ENCODE data around the gene GLI1.

Gene GLI1

GRCh38 chr12:57485695-57486094 lies 26.1 kb downstream of the GLI1 start:
- H3K4me3 Mint-ChIP-seq: no peak overlapping the region
- no peak for TF ChIP-seq CTCF (IDR thresholded peaks at IDR 0.05)
- peaks cover 15% of the 10 kb centered on the region for H3K4me1 Mint-ChIP-seq
- DNase-seq: no peak
- H3K27ac Mint-ChIP-seq: no peak overlapping the region
- H3K27me3 Mint-ChIP-seq (ENCODE audit: low read depth, poor library complexity): peaks cover 30% of the 10 kb centered on the region
- H3K36me3 Mint-ChIP-seq (ENCODE audit: low read depth): peaks cover 13% of the 10 kb centered on the region
- H3K9me3 Mint-ChIP-seq: no peaks in the 10 kb centered on the region

- Mint-ChIP-seq H3K9me3 (no peaks in the 10 kb centered on the region), H3K36me3 (ENCODE audit: low read depth) (peaks cover 26% of the 10 kb centered on the region), H3K27ac (no peak overlapping the region), H3K27me3 (ENCODE audit: low read depth, poor library complexity) (peaks cover 15% of the 10 kb centered on the region), H3K4me3 (peak overlapping the region; percentile 96), H3K4me1 (peaks cover 16% of the 10 kb centered on the region)
- DNase-seq: no peak
- TF ChIP-seq CTCF (IDR thresholded peaks at IDR 0.05): no peak
These were observed 27.5 kb downstream of the GLI1 start for GRCh38 chr12:57487055-57487596.

GRCh38 chr12:57487597-57488401 lies 28.2 kb downstream of the GLI1 start, which contains the start of gene MARS1:
Gene MARS1 (plus strand): TSS chr12:57488068. CDS start chr12:57488091, 23 bp downstream.
- Mint-ChIP-seq H3K4me1 (peaks cover 16% of the 10 kb centered on the region), H3K27ac (peak within 1 kb of the TSS; percentile 94), H3K4me3 (peak within 1 kb of the TSS; percentile 96), H3K9me3 (no peaks in the 10 kb centered on the region), H3K27me3 (ENCODE audit: low read depth, poor library complexity) (peaks cover 9% of the 10 kb centered on the region), H3K36me3 (ENCODE audit: low read depth) (peaks cover 31% of the 10 kb centered on the region)
- peak; percentile 83 for DNase-seq
- TF ChIP-seq CTCF (IDR thresholded peaks at IDR 0.05): no peak

GRCh38 chr12:57488402-57489156 lies 29.0 kb downstream of the GLI1 start:
- H3K9me3 Mint-ChIP-seq: no peaks in the 10 kb centered on the region
- H3K27ac Mint-ChIP-seq: peak overlapping the region; percentile 94
- H3K36me3 Mint-ChIP-seq (ENCODE audit: low read depth): peaks cover 34% of the 10 kb centered on the region
- no peak for DNase-seq
- H3K4me1 Mint-ChIP-seq: peaks cover 16% of the 10 kb centered on the region
- peak overlapping the region; percentile 96 for H3K4me3 Mint-ChIP-seq
- TF ChIP-seq CTCF (IDR thresholded peaks at IDR 0.05): no peak
- H3K27me3 Mint-ChIP-seq (ENCODE audit: low read depth, poor library complexity): peaks cover 2% of the 10 kb centered on the region

- TF ChIP-seq CTCF (IDR thresholded peaks at IDR 0.05): no peak
- H3K4me3 Mint-ChIP-seq: peak overlapping the region; percentile 96
- H3K4me1 Mint-ChIP-seq: peaks cover 16% of the 10 kb centered on the region
- no peak for DNase-seq
- H3K9me3 Mint-ChIP-seq: no peaks in the 10 kb centered on the region
- H3K27ac Mint-ChIP-seq: peak overlapping the region; percentile 9
- peaks cover 34% of the 10 kb centered on the region for H3K36me3 Mint-ChIP-seq (ENCODE audit: low read depth)
- H3K27me3 Mint-ChIP-seq (ENCODE audit: low read depth, poor library complexity): no peaks in the 10 kb centered on the region
These were observed 29.6 kb downstream of the GLI1 start for GRCh38 chr12:57489157-57489641.
